COLO668 (cell line): ENCODE measurements around the gene BMPR1B.

ENCODE experiments used
- DNase-seq: peaks from one replicate; lab custom pipeline; 2025; ENCODE audit not compliant: unreplicated experiment; lab: John Stamatoyannopoulos, UW

The BMPR1B gene

GRCh38 chr4:94757192-94758140 is at the start of gene BMPR1B:
Gene BMPR1B, plus strand, starts transcription at chr4:94757955. Its CDS starts 346,470 bp downstream, at chr4:95104425.
- peak; percentile 44 for DNase-seq

DNA sequence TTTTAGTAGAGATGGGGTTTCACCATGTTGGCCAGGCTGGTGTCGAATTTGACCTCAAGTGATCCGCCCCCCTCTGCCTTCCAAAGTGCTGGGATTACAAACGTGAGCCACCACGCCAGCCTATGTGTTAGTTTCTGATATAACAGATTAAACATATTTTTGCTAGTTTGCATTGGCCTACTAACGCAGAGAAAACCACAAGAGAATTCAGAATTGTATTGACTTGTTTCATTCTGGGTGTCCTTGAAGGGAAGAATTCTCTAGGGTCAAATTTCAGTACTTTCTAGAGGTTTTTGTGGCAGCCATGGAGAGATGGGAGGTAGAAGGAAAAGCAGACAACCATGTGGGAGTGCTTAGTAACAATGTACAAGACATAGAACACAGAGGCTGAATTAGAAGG is 46.1 kb upstream of the BMPR1B start:
- DNase-seq = no peak

DNA sequence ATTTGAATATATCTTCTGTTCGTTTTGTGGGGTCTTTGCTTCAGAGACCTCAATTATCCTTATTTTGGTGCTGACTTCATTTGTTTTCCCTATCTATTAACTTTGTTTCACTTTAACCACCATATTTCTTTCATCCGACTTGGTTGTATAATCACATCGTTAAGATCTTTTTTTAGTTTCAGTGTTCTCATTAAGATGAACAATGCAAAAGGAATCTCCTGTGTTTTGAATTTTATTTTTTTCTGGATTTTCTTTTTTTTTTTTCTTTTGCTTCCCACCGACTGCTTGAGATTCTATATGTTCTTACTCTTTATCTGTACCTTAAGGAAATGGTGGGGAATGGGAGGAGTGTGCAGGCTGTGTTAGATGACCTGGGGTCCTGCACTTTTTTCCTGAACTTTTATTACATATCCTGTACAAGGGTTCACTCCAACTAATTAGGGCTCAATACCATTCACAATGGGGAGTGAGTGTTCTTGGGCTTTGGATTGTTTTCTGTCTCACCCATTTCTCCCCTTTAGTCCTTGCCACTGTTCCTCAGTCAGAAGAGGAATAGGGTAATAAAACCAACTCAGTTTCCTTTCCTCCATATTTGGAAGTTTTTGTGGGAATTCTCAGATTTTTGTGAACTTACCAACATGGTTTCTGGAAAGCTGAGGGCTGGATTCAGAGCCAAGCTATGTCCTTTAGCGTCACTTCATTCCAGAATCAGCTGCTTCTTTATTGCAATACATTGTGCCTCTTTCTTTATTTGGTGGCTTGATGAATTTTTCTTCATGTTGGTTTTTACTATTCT is 43.2 kb upstream of the BMPR1B start:
- DNase-seq = no peak

GRCh38 chr4:94715726-94716125 is 42.0 kb upstream of the BMPR1B start:
- DNase-seq = no peak

- DNase-seq = no peak
Observed at GRCh38 chr4:94721310-94721709, 36.4 kb upstream of the BMPR1B start.

DNA sequence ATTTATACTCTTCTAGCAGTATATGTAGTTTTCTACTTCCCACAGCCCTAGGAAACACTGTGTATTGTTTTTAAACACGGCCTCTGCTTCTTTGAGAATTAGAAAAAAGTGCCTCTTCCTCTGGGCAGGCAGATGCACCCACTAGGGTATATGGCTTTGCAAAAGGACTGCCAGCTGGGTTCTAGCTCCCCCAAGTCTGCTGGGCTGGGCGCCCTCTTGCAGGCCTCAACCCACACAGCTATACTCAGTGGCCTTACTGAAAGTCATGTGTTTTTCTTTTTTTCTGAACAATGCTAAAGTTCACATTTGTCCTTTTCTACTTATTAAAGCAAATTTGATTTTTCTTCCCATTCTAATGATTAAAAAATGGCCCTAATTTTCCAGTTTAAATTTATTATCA is 35.5 kb upstream of the BMPR1B start:
- no peak for DNase-seq

GRCh38 chr4:94722748-94723147 is 35.0 kb upstream of the BMPR1B start:
- DNase-seq = no peak

GRCh38 chr4:94724016-94724790 is 33.6 kb upstream of the BMPR1B start:
- DNase-seq = no peak

DNA sequence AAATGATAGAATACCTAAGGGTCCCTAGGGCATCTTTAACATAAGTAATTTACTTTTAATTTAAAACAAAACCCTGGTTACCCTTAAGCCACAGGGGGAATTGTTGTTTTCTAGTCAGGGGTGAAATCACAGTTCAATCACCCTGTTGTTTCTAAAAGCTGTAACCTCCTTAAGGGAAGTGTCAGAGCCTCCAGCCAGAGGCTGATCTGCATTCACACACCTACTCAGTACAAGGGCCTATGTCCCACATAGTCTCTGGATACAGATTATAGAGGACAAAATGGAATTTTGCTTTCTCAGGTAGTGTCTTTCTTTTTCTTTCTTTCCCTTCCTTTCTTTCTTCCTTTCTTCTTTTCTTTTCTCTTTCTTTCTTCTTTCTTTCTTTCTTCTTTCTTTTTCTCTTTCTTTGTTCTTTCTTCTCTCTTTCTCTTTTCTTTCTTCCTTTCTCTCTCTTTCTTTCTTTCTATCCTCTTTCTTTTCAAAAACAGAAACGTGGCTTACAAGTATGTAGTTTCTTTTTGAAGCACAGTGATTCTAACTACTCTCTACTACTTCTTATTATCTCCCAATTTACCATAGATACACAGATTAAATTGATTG is 31.1 kb upstream of the BMPR1B start:
- DNase-seq = no peak

GRCh38 chr4:94728056-94728766 is 29.5 kb upstream of the BMPR1B start:
- no peak for DNase-seq

- no peak for DNase-seq
Observed at GRCh38 chr4:94732358-94732698, 25.4 kb upstream of the BMPR1B start.

- DNase-seq = no peak
Observed at GRCh38 chr4:94739741-94740140, 18.0 kb upstream of the BMPR1B start.

DNA sequence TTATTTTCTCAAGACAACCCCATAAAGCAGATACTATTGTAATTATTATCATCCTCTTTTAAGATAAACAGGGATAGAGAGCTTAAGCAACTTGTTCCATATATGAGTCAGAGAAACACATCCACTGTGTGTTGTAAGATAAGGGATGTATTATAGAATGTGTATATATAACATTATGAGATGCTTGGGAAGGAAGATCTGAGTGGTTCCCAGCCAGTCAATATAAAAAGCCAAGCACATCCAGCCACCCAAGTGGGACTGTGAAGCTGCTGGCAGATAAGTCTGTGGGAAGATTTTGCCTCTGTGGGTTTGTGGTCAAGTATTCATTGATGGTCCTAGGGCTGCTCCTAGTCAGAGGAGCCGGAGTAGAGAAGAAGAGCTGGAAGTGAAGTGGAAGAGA is 16.5 kb upstream of the BMPR1B start:
- DNase-seq = no peak

DNA sequence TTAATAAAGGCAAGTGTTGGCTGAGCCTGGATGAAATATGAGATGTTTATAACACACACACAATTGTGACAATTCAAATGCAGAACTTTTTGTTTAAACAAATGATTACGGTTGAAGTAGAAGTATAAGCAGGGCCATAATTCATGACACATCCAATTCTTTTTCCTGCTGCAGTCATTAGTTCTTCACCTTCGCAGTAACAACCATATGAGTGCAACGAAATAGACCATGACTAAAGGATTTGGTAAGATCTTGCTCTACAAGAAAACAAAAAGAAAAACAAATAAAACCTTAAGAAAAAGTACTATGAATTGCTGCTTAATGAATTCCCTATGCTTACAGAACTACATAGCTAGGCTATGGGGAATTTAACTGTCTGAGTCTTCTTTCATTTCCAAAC is 13.9 kb upstream of the BMPR1B start:
- no peak for DNase-seq

- no peak for DNase-seq
Observed at GRCh38 chr4:94744850-94745249, 12.9 kb upstream of the BMPR1B start.

- DNase-seq = no peak
Observed at GRCh38 chr4:94746746-94747145, 11.0 kb upstream of the BMPR1B start.

DNA sequence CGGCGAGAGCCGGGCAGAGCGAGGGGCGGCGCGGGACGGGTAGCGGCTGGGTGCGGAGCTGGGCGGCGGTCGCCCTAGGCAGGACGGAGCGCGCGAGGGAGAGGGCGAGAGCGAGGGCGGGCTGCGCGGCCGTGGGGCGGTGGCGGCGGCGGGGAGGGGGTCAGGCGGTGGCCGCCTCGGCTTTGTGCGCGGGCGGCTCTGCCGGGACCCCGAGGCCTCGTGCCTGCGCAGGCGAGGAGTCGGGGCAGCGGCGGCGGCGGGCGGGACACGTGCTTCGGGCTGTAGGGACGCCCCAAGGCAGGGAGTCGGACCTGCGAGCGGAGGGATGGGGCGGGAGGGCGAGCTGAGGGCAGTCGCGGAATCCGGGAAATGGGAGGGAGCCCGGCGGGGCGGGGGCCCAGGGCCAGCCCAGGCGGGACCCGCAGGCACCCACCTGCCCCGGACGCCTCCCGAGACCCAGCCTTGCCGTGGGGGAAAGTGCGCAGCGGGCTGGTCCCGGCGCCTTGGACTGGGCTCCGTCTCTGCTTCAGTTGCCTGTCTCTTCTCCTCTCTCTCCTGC is 465 bp downstream of the BMPR1B start:
- peak; percentile 59 for DNase-seq

- DNase-seq = no peak
Observed at GRCh38 chr4:94758700-94759399, 1.1 kb downstream of the BMPR1B start.

DNA sequence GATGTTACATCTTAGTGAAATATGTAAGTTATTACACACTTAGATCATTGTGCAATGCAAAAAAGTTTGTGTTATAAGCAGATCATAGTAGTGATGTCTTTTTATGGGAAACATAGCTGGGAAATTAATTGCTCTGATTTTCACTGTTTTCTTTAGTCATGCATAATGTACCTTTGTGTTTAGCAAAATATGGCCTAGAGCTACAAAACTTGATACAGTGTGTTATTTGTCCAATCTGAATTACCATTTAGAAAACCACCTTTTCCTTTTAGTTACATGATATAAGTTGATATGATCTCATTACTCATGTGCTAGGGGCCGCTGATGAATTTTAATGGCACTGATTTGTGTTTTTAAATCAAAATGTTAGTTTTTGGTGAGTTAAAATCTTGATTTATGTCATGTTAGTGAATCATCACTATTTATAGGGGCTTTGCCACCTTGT is 2.0 kb downstream of the BMPR1B start:
- DNase-seq = no peak
